ENCODE measurements around the gene ZNF700.
"Not testable (repeated sequence)": the region's sequence is repeated elsewhere in the genome, so short reads cannot be mapped to it uniquely, and the experiment has no call there.

- TF ChIP-seq CTCF (optimal IDR thresholded peaks at IDR 0.05 in 1 of 3, IDR thresholded peaks at IDR 0.05 in 1 of 3, conservative IDR thresholded peaks at IDR 0.05 in 1 of 3; ENCODE audit: extremely low read depth in 1 of 3, insufficient read depth in 2 of 3, low read length in 3 of 3); EZH2 (IDR thresholded peaks at IDR 0.05; ENCODE audit: low read length): not testable (repeated sequence)
Observed at GRCh38 chr19:11925651-11926187, 812 bp downstream of the ZNF700 start.
